HG02623 (cell line): Measurements from ENCODE around the gene CDHR4.
"Not testable (repeated sequence)": the region's sequence is repeated elsewhere in the genome, so short reads cannot be mapped to it uniquely, and the experiment has no call there.

Experiments used
- ATAC-seq: cut with Tn5 transposase; IDR thresholded peaks from one replicate; pipeline ENCODE4 v1.9.1; 2021; ENCODE audit warnings: moderate library complexity; ENCODE audit not compliant: unreplicated experiment

CDHR4 gene

GRCh38 chr3:49780975-49781365, 18.7 kb downstream of the CDHR4 start:
- ATAC-seq, result not testable (repeated sequence)

- ATAC-seq, result no peak
Observed at GRCh38 chr3:49780080-49780974, 19.3 kb downstream of the CDHR4 start.

GRCh38 chr3:49779358-49780079, 20.2 kb downstream of the CDHR4 start:
- no peak for ATAC-seq

GRCh38 chr3:49776101-49776500, 23.6 kb downstream of the CDHR4 start:
- not testable (repeated sequence) for ATAC-seq

GRCh38 chr3:49775538-49775937, 24.1 kb downstream of the CDHR4 start:
- no peak for ATAC-seq

- no peak for ATAC-seq
Observed at GRCh38 chr3:49772703-49773102, 27.0 kb downstream of the CDHR4 start.

- ATAC-seq, result no peak
Observed at GRCh38 chr3:49771340-49771938, 28.2 kb downstream of the CDHR4 start.

GRCh38 chr3:49769926-49770325, 29.7 kb downstream of the CDHR4 start:
- ATAC-seq, result no peak

- ATAC-seq, result no peak
Observed at GRCh38 chr3:49769286-49769915, 30.3 kb downstream of the CDHR4 start.

GRCh38 chr3:49763981-49764380, 35.7 kb downstream of the CDHR4 start:
- no peak for ATAC-seq

- ATAC-seq, result no peak
Observed at GRCh38 chr3:49761661-49762060, 38.0 kb downstream of the CDHR4 start.

GRCh38 chr3:49759226-49759625, 40.4 kb downstream of the CDHR4 start:
- no peak for ATAC-seq

- ATAC-seq, result no peak
Observed at GRCh38 chr3:49757197-49757596, 42.5 kb downstream of the CDHR4 start.

GRCh38 chr3:49756036-49756435, 43.6 kb downstream of the CDHR4 start:
- no peak for ATAC-seq

- ATAC-seq, result no peak
Observed at GRCh38 chr3:49754536-49754935, 45.1 kb downstream of the CDHR4 start.

GRCh38 chr3:49751501-49751900, 48.2 kb downstream of the CDHR4 start:
- no peak for ATAC-seq

GRCh38 chr3:49750056-49750455, 49.6 kb downstream of the CDHR4 start:
- no peak for ATAC-seq

- not testable (repeated sequence) for ATAC-seq
Observed at GRCh38 chr3:49748874-49749273, 50.8 kb downstream of the CDHR4 start.

GRCh38 chr3:49747792-49748480, 51.7 kb downstream of the CDHR4 start:
- no peak for ATAC-seq

GRCh38 chr3:49745986-49746385, 53.7 kb downstream of the CDHR4 start:
- no peak for ATAC-seq
